Activated B cell treated with CpG ODN at 0.5 μM for 24 hours (primary cell): ENCODE measurements around the gene SNTA1. TPM values are rescaled to one million over a fixed set of nuclear protein-coding genes. Genes with fewer than 3 reads are reported as not detected.

ENCODE experiments used
- ATAC-seq: fragments of 200-7000 bp; cut with Tn5 transposase; one replicate; pipeline ENCODE4 v1.10.0; 2021; ENCODE audit warnings: low read depth, mild to moderate bottlenecking, moderate library complexity
- CTCF ChIA-PET: fragments of 350-600 bp; sonication (Branson Sonifier 250); formaldehyde crosslinking; loops from one replicate; lab custom pipeline; 2021; ENCODE audit warnings: antibody characterized with exemption; lab: Charles Lee
- POLR2A ChIA-PET: fragments of 350-600 bp; sonication (Branson Sonifier 250); formaldehyde crosslinking; loops from one replicate; lab custom pipeline; 2021; ENCODE audit warnings: antibody characterized with exemption; lab: Charles Lee
- DNase-seq: peaks from one replicate; pipeline ENCODE4 v3.0.0; 2022
- H3K27ac Mint-ChIP-seq: one replicate; pipeline ENCODE4 v1.8.0; 2020; ENCODE audit warnings: mixed read lengths
- H3K27me3 Mint-ChIP-seq: one replicate; pipeline ENCODE4 v1.8.0; 2021; ENCODE audit warnings: mixed read lengths
- H3K36me3 Mint-ChIP-seq: one replicate; pipeline ENCODE4 v1.8.0; 2021; ENCODE audit warnings: low read depth, mixed read lengths
- H3K4me1 Mint-ChIP-seq: one replicate; pipeline ENCODE4 v1.8.0; 2021; ENCODE audit warnings: mixed read lengths
- H3K4me3 Mint-ChIP-seq: one replicate; pipeline ENCODE4 v1.8.0; 2020; ENCODE audit warnings: mild to moderate bottlenecking, mixed read lengths
- H3K9me3 Mint-ChIP-seq: one replicate; pipeline ENCODE4 v1.8.0; 2020; ENCODE audit warnings: mixed read lengths
- CTCF ChIP-seq: fragments of 200-600 bp; IDR thresholded peaks from one replicate; pipeline ENCODE4 v1.8.0; 2022; ENCODE audit warnings: antibody characterized with exemption, mild to moderate bottlenecking
- intact Hi-C: fragments of 100-400 bp; cut with micrococcal nuclease; formaldehyde crosslinking; loops from one replicate; pipeline ENCODE4 v1.15.1; 2024
- total RNA-seq: library from RNA; stranded (reverse); gene quantifications from 2 replicates; pipeline ENCODE4 v1.2.3, GENCODE V29; 2022

The SNTA1 gene
- total RNA-seq, 1 donor from 2014 or later = 2.0 TPM

- POLR2A ChIA-PET = interaction anchor here (0.6 to 3.2 kb wide), 12 partner anchors 9 to 711 kb away, joined by 3 to 37 read pairs (median 4); partner anchors contain the start of genes ACTL10, CBFA2T2, CHMP4B and EIF2S2
- CTCF ChIA-PET = interaction anchor here (0.7 kb wide), 1 partner anchor 266 kb away, joined by 5 read pairs; no protein-coding TSS in a partner anchor
- peak within 1 kb of the TSS; percentile 90 for H3K27ac Mint-ChIP-seq
- intact Hi-C loops = loop anchor here (1.0 to 10.0 kb wide), 4 partner anchors 8 to 593 kb away; partner anchors contain the start of genes ACTL10, RALY and SNTA1
- H3K36me3 Mint-ChIP-seq = peaks cover 12% of the 10 kb centered on the region
- no peaks in the 10 kb centered on the region for H3K9me3 Mint-ChIP-seq
- no peaks in the 10 kb centered on the region for H3K27me3 Mint-ChIP-seq
- peak; percentile 99 for ATAC-seq
- H3K4me3 Mint-ChIP-seq = peak within 1 kb of the TSS; percentile 94
- DNase-seq = peak; percentile 76
- peaks cover 41% of the 10 kb centered on the region for H3K4me1 Mint-ChIP-seq
- TF ChIP-seq CTCF = no peak
These were observed 42.2 kb downstream of the SNTA1 start, which contains the start of gene CDK5RAP1 for GRCh38 chr20:33401184-33401920. Gene CDK5RAP1, minus strand, starts transcription at chr20:33401519. Its CDS starts 4,455 bp downstream, at chr20:33397064.

- DNase-seq = no peak
- no peak for ATAC-seq
- Mint-ChIP-seq H3K4me1 (peaks cover 39% of the 10 kb centered on the region), H3K27me3 (no peaks in the 10 kb centered on the region), H3K4me3 (peak overlapping the region; percentile 94), H3K27ac (no peak overlapping the region), H3K9me3 (no peaks in the 10 kb centered on the region), H3K36me3 (peaks cover 18% of the 10 kb centered on the region)
- CTCF ChIA-PET = no interaction called here
- POLR2A ChIA-PET = interaction anchor here (0.7 to 3.2 kb wide), 8 partner anchors 11 to 711 kb away, joined by 3 to 37 read pairs (median 4); partner anchors contain the start of genes ACTL10, CBFA2T2, CHMP4B and EIF2S2
- intact Hi-C loops = loop anchor here (1.0 to 10.0 kb wide), 4 partner anchors 9 to 594 kb away; partner anchors contain the start of genes ACTL10, RALY and SNTA1
- no peak for TF ChIP-seq CTCF
These were observed 42.8 kb downstream of the SNTA1 start for GRCh38 chr20:33400812-33401183.

GRCh38 chr20:33399924-33400323 lies 43.6 kb downstream of the SNTA1 start:
- no peaks in the 10 kb centered on the region for H3K27me3 Mint-ChIP-seq
- H3K9me3 Mint-ChIP-seq = no peaks in the 10 kb centered on the region
- peak overlapping the region; percentile 94 for H3K4me3 Mint-ChIP-seq
- DNase-seq (no peak), ATAC-seq (no peak)
- TF ChIP-seq CTCF = no peak
- no peak overlapping the region for H3K27ac Mint-ChIP-seq
- intact Hi-C loops = loop anchor here (2.0 to 10.0 kb wide), 3 partner anchors 43 to 595 kb away; partner anchors contain the start of genes ACTL10, RALY and SNTA1
- CTCF ChIA-PET = no interaction called here
- POLR2A ChIA-PET = interaction anchor here (0.7 to 3.2 kb wide), 2 partner anchors 10 to 44 kb away, joined by 3 to 37 read pairs; partner anchors contain the start of gene SNTA1
- peaks cover 23% of the 10 kb centered on the region for H3K36me3 Mint-ChIP-seq
- H3K4me1 Mint-ChIP-seq = peaks cover 39% of the 10 kb centered on the region

GRCh38 chr20:33394718-33395117 lies 48.8 kb downstream of the SNTA1 start:
- no peak overlapping the region for H3K27ac Mint-ChIP-seq
- intact Hi-C loops = loop anchor here (1.0 kb wide), 1 partner anchor 51 kb away; no protein-coding TSS in a partner anchor
- TF ChIP-seq CTCF = no peak
- ATAC-seq (no peak), DNase-seq (no peak)
- no peaks in the 10 kb centered on the region for H3K27me3 Mint-ChIP-seq
- POLR2A ChIA-PET = no interaction called here
- peaks cover 20% of the 10 kb centered on the region for H3K4me1 Mint-ChIP-seq
- H3K36me3 Mint-ChIP-seq = peaks cover 59% of the 10 kb centered on the region
- H3K4me3 Mint-ChIP-seq = no peak overlapping the region
- CTCF ChIA-PET = interaction anchor here (2.4 kb wide), 1 partner anchor 273 kb away, joined by 15 read pairs; the partner anchor contains the start of gene ACTL10
- H3K9me3 Mint-ChIP-seq = no peaks in the 10 kb centered on the region
